NCI-H146 treated with DMSO at 0.1 percent for 48 hours (cell line): Measurements from ENCODE around the gene MAP3K19.

ENCODE experiments used
- DNase-seq: peaks from one replicate; lab custom pipeline; 2025; ENCODE audit not compliant: unreplicated experiment; lab: John Stamatoyannopoulos, UW

MAP3K19 gene

GRCh38 chr2:134934150-134934549, 113.1 kb downstream of the MAP3K19 start:
- no peak for DNase-seq

GRCh38 chr2:134933732-134934131, 113.5 kb downstream of the MAP3K19 start:
- no peak for DNase-seq

- DNase-seq = no peak
Observed at GRCh38 chr2:134932864-134933526, 114.3 kb downstream of the MAP3K19 start.

- no peak for DNase-seq
Observed at GRCh38 chr2:134927195-134927594, 120.1 kb downstream of the MAP3K19 start.

- DNase-seq = no peak
Observed at GRCh38 chr2:134926231-134926931, 120.9 kb downstream of the MAP3K19 start.

GRCh38 chr2:134924912-134925311, 122.3 kb downstream of the MAP3K19 start:
- no peak for DNase-seq

GRCh38 chr2:134919341-134920210, 127.7 kb downstream of the MAP3K19 start:
- DNase-seq = peak; percentile 28

GRCh38 chr2:134918526-134919340, 128.5 kb downstream of the MAP3K19 start, which contains the start of gene CCNT2:
Gene CCNT2 (plus strand): TSS chr2:134918822. CDS start chr2:134918855, 33 bp downstream.
- DNase-seq = peak; percentile 99

- DNase-seq = peak; percentile 98
Observed at GRCh38 chr2:134917888-134918525, 129.2 kb downstream of the MAP3K19 start.

- DNase-seq = no peak
Observed at GRCh38 chr2:134917360-134917865, 129.8 kb downstream of the MAP3K19 start.
